ENCODE measurements around the gene LDLRAD3. TPM values are rescaled to one million over a fixed set of nuclear protein-coding genes. Genes with fewer than 3 reads are reported as not detected.

The LDLRAD3 gene
- total RNA-seq, 1 experiment from 2014 or later, result 15.3 TPM

DNA sequence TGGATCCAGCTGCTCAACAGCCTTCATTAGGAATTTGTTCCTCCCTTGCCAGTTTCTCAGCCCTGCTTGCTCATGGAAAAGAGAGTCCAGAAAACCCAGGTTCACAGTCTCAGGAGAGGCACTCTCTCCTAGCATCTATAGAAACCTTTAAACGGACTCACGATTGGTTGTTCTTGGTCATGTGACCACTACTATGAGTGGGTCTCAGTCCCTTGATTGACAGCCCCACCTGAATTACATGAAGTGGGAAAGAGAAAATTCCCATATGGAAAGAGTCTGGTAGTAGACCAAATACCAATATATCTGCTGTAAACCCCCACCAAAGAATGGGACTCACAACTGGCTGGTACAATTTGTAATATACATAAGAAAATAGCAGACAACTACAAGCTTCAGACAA is 291.0 kb downstream of the LDLRAD3 start:
- intact Hi-C loops (cut with micrococcal nuclease), result no loop called here
- no peaks in the 10 kb centered on the region for H3F3A ChIP-seq (ENCODE audit: low read length, unreplicated experiment)
- H3K27ac ChIP-seq (ENCODE audit: low read length), result no peak overlapping the region
- BruUV-seq (replicated peaks), result no TSS peak
- ChIA-PET POLR2A (ENCODE audit: unreplicated experiment) (no interaction called here), CTCF (no interaction called here)
- H2AFZ ChIP-seq (ENCODE audit: low read length), result no peak overlapping the region
- no peaks in the 10 kb centered on the region for H3K79me2 ChIP-seq (ENCODE audit: low read length)
- TF ChIP-seq EZH2 (IDR thresholded peaks at IDR 0.05; ENCODE audit: low read length, unreplicated experiment), result no peak
- TF ChIP-seq EZH2phosphoT487 (IDR thresholded peaks at IDR 0.05; ENCODE audit: borderline replicate concordance, low read length), result no peak
- no peak for TF ChIP-seq CTCF (conservative IDR thresholded peaks at IDR 0.05; ENCODE audit: low read depth, low read length)
- no peak overlapping the region for H3K4me2 ChIP-seq (ENCODE audit: low read length)
- ATAC-seq, result no peak
- no peak overlapping the region for H3K4me3 ChIP-seq (ENCODE audit: low read length)
- H4K20me1 ChIP-seq (ENCODE audit: low read length), result no peaks in the 10 kb centered on the region
- H3K27me3 ChIP-seq (ENCODE audit: low read length), result no peaks in the 10 kb centered on the region
- no peaks in the 10 kb centered on the region for H3K9me3 ChIP-seq (ENCODE audit: low read length)
- H3K9me2 ChIP-seq (replicated peaks; ENCODE audit: low read length), result no peaks in the 10 kb centered on the region
- H3K36me3 ChIP-seq (ENCODE audit: low read depth, low read length), result no peaks in the 10 kb centered on the region
- no peaks in the 10 kb centered on the region for H3K4me1 ChIP-seq (ENCODE audit: insufficient read depth, low read length)
- no peak for DNase-seq
- H3K9ac ChIP-seq (ENCODE audit: low read length), result no peak overlapping the region

DNA sequence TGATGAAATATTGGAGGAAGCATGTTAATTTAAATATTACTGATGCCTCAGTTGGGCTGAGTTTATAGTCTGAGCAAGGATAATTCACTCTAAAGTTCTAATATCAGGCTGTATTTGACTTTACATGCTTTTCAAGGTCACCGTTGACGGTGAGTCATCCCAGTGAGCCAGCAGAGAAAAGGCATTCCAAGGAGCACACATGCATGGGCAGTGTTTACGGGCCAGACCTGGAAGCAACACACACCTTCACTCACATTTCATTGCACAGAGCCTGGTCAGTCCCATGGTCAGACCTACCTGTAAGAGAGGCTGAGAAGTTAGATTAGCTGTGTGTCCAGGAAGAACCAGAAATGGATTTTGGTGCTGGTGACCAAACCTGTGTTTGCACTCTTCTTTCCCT is 291.9 kb downstream of the LDLRAD3 start:
- Histone ChIP-seq H3K27me3 (ENCODE audit: low read length) (no peaks in the 10 kb centered on the region), H3K79me2 (ENCODE audit: low read length) (no peaks in the 10 kb centered on the region), H3K36me3 (ENCODE audit: low read depth, low read length) (no peaks in the 10 kb centered on the region), H2AFZ (ENCODE audit: low read length) (no peak overlapping the region), H3K4me2 (ENCODE audit: low read length) (no peak overlapping the region), H4K20me1 (ENCODE audit: low read length) (no peaks in the 10 kb centered on the region), H3K9me2 (replicated peaks; ENCODE audit: low read length) (no peaks in the 10 kb centered on the region), H3K4me1 (ENCODE audit: insufficient read depth, low read length) (no peaks in the 10 kb centered on the region), H3K4me3 (ENCODE audit: low read length) (no peak overlapping the region), H3F3A (ENCODE audit: low read length, unreplicated experiment) (no peaks in the 10 kb centered on the region), H3K27ac (ENCODE audit: low read length) (no peak overlapping the region), H3K9ac (ENCODE audit: low read length) (no peak overlapping the region), H3K9me3 (ENCODE audit: low read length) (no peaks in the 10 kb centered on the region)
- ChIA-PET POLR2A (ENCODE audit: unreplicated experiment) (no interaction called here), CTCF (no interaction called here)
- BruUV-seq (replicated peaks), result no TSS peak
- DNase-seq (no peak), ATAC-seq (peak; percentile 38; the same call in 1 of the 2 replicates)
- TF ChIP-seq CTCF (conservative IDR thresholded peaks at IDR 0.05; ENCODE audit: low read depth, low read length) (no peak), EZH2phosphoT487 (IDR thresholded peaks at IDR 0.05; ENCODE audit: borderline replicate concordance, low read length) (no peak), EZH2 (IDR thresholded peaks at IDR 0.05; ENCODE audit: low read length, unreplicated experiment) (no peak)
- intact Hi-C loops (cut with micrococcal nuclease), result no loop called here

DNA sequence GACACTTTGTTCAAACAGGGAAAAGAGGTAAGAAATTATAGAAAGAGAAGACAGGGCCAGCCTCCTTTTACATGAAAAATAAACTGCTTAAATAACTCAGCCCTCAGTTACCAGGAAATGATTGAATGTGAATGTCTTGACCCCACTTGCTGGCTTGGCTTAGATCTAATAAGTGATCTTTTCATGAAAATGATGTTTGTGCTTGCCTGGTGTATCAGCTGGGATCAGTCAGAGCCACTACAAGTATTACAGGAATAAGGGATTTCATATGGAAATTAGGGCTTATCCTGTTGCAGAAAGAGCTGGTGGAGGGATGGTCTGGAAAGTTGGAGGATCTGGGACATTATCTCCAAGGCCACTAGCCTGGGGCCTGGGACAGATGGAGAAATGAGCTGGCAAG is 293.5 kb downstream of the LDLRAD3 start:
- H3K27ac ChIP-seq (ENCODE audit: low read length), result no peak overlapping the region
- H3K4me1 ChIP-seq (ENCODE audit: insufficient read depth, low read length), result no peaks in the 10 kb centered on the region
- DNase-seq, result no peak
- no peak overlapping the region for H3K4me2 ChIP-seq (ENCODE audit: low read length)
- no peaks in the 10 kb centered on the region for H3F3A ChIP-seq (ENCODE audit: low read length, unreplicated experiment)
- CTCF ChIA-PET, result no interaction called here
- intact Hi-C loops (cut with micrococcal nuclease), result no loop called here
- BruUV-seq (replicated peaks), result no TSS peak
- no peaks in the 10 kb centered on the region for H3K36me3 ChIP-seq (ENCODE audit: low read depth, low read length)
- H4K20me1 ChIP-seq (ENCODE audit: low read length), result no peaks in the 10 kb centered on the region
- no peak for ATAC-seq
- no peaks in the 10 kb centered on the region for H3K9me3 ChIP-seq (ENCODE audit: low read length)
- H3K27me3 ChIP-seq (ENCODE audit: low read length), result no peaks in the 10 kb centered on the region
- no peak overlapping the region for H2AFZ ChIP-seq (ENCODE audit: low read length)
- no peak overlapping the region for H3K4me3 ChIP-seq (ENCODE audit: low read length)
- H3K9me2 ChIP-seq (replicated peaks; ENCODE audit: low read length), result no peaks in the 10 kb centered on the region
- POLR2A ChIA-PET (ENCODE audit: unreplicated experiment), result no interaction called here
- H3K9ac ChIP-seq (ENCODE audit: low read length), result no peak overlapping the region
- TF ChIP-seq EZH2phosphoT487 (IDR thresholded peaks at IDR 0.05; ENCODE audit: borderline replicate concordance, low read length) (no peak), CTCF (conservative IDR thresholded peaks at IDR 0.05; ENCODE audit: low read depth, low read length) (no peak), EZH2 (IDR thresholded peaks at IDR 0.05; ENCODE audit: low read length, unreplicated experiment) (no peak)
- no peaks in the 10 kb centered on the region for H3K79me2 ChIP-seq (ENCODE audit: low read length)

Data from PC-3 (cell line).